ENCODE data around the gene OTOG. TPM values are rescaled to one million over a fixed set of nuclear protein-coding genes. Genes with fewer than 3 reads are reported as not detected.

The OTOG gene
- total and polyA plus RNA-seq, 2 donors (not counting 3 experiments of a cell fraction or from before 2014, with no cell fraction given) = not detected

DNA sequence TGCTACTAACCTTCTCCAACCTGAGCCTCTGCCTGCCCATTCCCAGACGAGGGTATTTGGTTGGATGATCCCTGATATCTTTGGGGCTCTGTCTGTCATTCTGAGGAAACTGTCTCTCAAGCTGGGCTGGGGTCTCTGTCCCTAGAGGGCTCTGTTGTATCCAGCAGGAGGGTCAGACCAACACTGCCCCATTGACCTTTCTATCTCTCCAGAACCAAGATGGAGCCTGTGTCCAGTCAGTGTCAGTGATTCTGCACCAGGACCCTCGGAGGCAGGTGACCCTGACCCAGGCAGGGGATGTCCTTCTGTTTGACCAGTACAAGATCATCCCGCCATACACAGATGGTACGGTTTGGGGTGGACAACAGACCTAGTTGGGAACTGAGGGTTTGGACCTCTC lies 21.9 kb downstream of the OTOG start:
- no peak overlapping the region for H3K4me3 ChIP-seq (replicated peaks in 1 of 3; ENCODE audit: insufficient read depth in 1 of 3, low read depth in 1 of 3, low read length in 3 of 3)
- TF ChIP-seq FOS (IDR thresholded peaks at IDR 0.05; ENCODE audit: borderline replicate concordance, insufficient read depth, low read length) = no peak
- no peak for TF ChIP-seq MYC (IDR thresholded peaks at IDR 0.05; ENCODE audit: low read depth, low read length)
- no peak for TF ChIP-seq EZH2 (IDR thresholded peaks at IDR 0.05; ENCODE audit: borderline replicate concordance, low read depth, low read length, severe bottlenecking)
- TF ChIP-seq JUN (IDR thresholded peaks at IDR 0.05; ENCODE audit: borderline replicate concordance, insufficient read depth, insufficient read length, low read depth) = no peak
- TF ChIP-seq POLR2AphosphoS5 (IDR thresholded peaks at IDR 0.05; ENCODE audit: insufficient read depth, low read depth, low read length) = no peak
- TF ChIP-seq, protein P1, sequence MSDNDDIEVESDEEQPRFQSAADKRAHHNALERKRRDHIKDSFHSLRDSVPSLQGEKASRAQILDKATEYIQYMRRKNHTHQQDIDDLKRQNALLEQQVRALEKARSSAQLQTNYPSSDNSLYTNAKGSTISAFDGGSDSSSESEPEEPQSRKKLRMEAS (IDR thresholded peaks at IDR 0.05; ENCODE audit: insufficient read depth, insufficient read length) = no peak
- TF ChIP-seq, protein P2, sequence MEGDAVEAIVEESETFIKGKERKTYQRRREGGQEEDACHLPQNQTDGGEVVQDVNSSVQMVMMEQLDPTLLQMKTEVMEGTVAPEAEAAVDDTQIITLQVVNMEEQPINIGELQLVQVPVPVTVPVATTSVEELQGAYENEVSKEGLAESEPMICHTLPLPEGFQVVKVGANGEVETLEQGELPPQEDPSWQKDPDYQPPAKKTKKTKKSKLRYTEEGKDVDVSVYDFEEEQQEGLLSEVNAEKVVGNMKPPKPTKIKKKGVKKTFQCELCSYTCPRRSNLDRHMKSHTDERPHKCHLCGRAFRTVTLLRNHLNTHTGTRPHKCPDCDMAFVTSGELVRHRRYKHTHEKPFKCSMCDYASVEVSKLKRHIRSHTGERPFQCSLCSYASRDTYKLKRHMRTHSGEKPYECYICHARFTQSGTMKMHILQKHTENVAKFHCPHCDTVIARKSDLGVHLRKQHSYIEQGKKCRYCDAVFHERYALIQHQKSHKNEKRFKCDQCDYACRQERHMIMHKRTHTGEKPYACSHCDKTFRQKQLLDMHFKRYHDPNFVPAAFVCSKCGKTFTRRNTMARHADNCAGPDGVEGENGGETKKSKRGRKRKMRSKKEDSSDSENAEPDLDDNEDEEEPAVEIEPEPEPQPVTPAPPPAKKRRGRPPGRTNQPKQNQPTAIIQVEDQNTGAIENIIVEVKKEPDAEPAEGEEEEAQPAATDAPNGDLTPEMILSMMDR (IDR thresholded peaks at IDR 0.05; ENCODE audit: extremely low read depth in 1 of 2, insufficient read depth in 1 of 2, low read depth in 1 of 2, low read length in 2 of 2) = no peak
- no peak for TF ChIP-seq GATA2 (IDR thresholded peaks at IDR 0.05; ENCODE audit: insufficient read depth, insufficient read length, low read depth, low read length)
- no peak for TF ChIP-seq POLR2A (IDR thresholded peaks at IDR 0.05; ENCODE audit: low read depth, low read length)
- H3K9me3 ChIP-seq (replicated peaks; ENCODE audit: control insufficient read depth, insufficient read depth, low read length) = no peaks in the 10 kb centered on the region
- H3K79me2 ChIP-seq (ENCODE audit: control insufficient read depth, insufficient read depth, low read length) = no peaks in the 10 kb centered on the region
- dilution Hi-C loops (cut with MboI; ENCODE audit: extremely low pct_ligation_motif_present, low sequenced_read_pairs) (no loop called here), intact Hi-C loops (cut with micrococcal nuclease) (no loop called here)
- H3K4me2 ChIP-seq (ENCODE audit: insufficient read depth, low read length) = no peak overlapping the region
- DNase-seq (ENCODE audit: low read depth, low spot score) (no peak), FAIRE-seq (no peak)
- no peaks in the 10 kb centered on the region for H3K9me1 ChIP-seq (replicated peaks; ENCODE audit: control insufficient read depth, extremely low read depth, insufficient read depth, low read length)
- H2AFZ ChIP-seq (ENCODE audit: low read depth, low read length) = no peak overlapping the region
- H3K27me3 ChIP-seq (ENCODE audit: control insufficient read depth in 2 of 2, insufficient read depth in 2 of 2, low read length in 2 of 2) = peaks cover 0 to 3% of the 10 kb centered on the region in 2 experiments
- CTCF ChIA-PET = no interaction called here
- H4K20me1 ChIP-seq (replicated peaks; ENCODE audit: control insufficient read depth, extremely low read depth, insufficient read depth, low read length) = no peaks in the 10 kb centered on the region
- no TSS peak for BruUV-seq (replicated peaks)
- no peaks in the 10 kb centered on the region for H3K36me3 ChIP-seq (ENCODE audit: control insufficient read depth in 2 of 2, extremely low read depth in 1 of 2, insufficient read depth in 2 of 2, low read length in 2 of 2)
- no peak overlapping the region for H3K9ac ChIP-seq (replicated peaks; ENCODE audit: extremely low read depth, insufficient read depth, low read length)
- no peaks in the 10 kb centered on the region for H3K4me1 ChIP-seq (ENCODE audit: control insufficient read depth, extremely low read depth, insufficient read depth, low read length)
- no peak overlapping the region for H3K27ac ChIP-seq (ENCODE audit: insufficient read depth, low read depth, low read length)
- POLR2A ChIA-PET = no interaction called here

Measured in endothelial cell of umbilical vein (primary cell).